ENCODE measurements around the gene C7orf57. TPM values are rescaled to one million over a fixed set of nuclear protein-coding genes. Genes with fewer than 3 reads are reported as not detected.
A peak's percentile ranks its signal among the peaks of the same experiment; 100 is the strongest.
"Not testable (repeated sequence)": the region's sequence is repeated elsewhere in the genome, so short reads cannot be mapped to it uniquely, and the experiment has no call there.

Gene C7orf57
- polyA plus RNA-seq (2013, experiment 1 of 2) = not detected
- not detected for polyA plus RNA-seq (2013, experiment 2 of 2)

- Histone ChIP-seq H3K9ac (ENCODE audit: low read length) (peak within 1 kb of the TSS; percentile 80), H3K4me1 (ENCODE audit: control insufficient read depth, insufficient read depth, low read depth, low read length) (peaks cover 12% of the 10 kb centered on the region), H3K9me3 (ENCODE audit: control insufficient read depth, low read length) (no peaks in the 10 kb centered on the region), H2BK15ac (ENCODE audit: low read depth, poor library complexity, severe bottlenecking) (no peak within 1 kb of the TSS), H2BK120ac (ENCODE audit: low read depth, low read length) (no peak within 1 kb of the TSS), H4K91ac (ENCODE audit: low read length) (no peak within 1 kb of the TSS), H3K36me3 (ENCODE audit: control insufficient read depth in 1 of 2, insufficient read depth in 2 of 2, low read depth in 1 of 2, low read length in 2 of 2) (no peaks in the 10 kb centered on the region), H2BK12ac (ENCODE audit: low read length in 2 of 2) (no peak within 1 kb of the TSS), H2AK5ac (ENCODE audit: low read length, severe bottlenecking) (no peak within 1 kb of the TSS), H3K4ac (ENCODE audit: low read depth in 1 of 2, low read length in 2 of 2) (no peak within 1 kb of the TSS), H3K27me3 (ENCODE audit: control insufficient read depth in 1 of 2, insufficient read depth in 1 of 2, low read length in 2 of 2) (peaks cover 21 to 36% of the 10 kb centered on the region in 2 experiments), H3K79me1 (replicated peaks; ENCODE audit: low read length, poor library complexity, severe bottlenecking) (no peaks in the 10 kb centered on the region), H2BK5ac (ENCODE audit: low read depth, low read length, poor library complexity, severe bottlenecking) (no peak within 1 kb of the TSS), H4K8ac (ENCODE audit: low read length) (no peak within 1 kb of the TSS), H2AFZ (ENCODE audit: low read depth, low read length) (peak within 1 kb of the TSS; percentile 95), H3K4me2 (ENCODE audit: low read length, poor library complexity, severe bottlenecking) (peak within 1 kb of the TSS; percentile 98), H3K4me3 (ENCODE audit: insufficient read depth in 1 of 2, low read depth in 1 of 2, low read length in 2 of 2) (peak within 1 kb of the TSS; percentile 68 to 82), H3K27ac (ENCODE audit: low read length, poor library complexity, severe bottlenecking) (no peak within 1 kb of the TSS), H3K18ac (ENCODE audit: low read depth in 1 of 2, low read length in 2 of 2) (no peak within 1 kb of the TSS), H3K14ac (ENCODE audit: low read length in 2 of 2) (peak within 1 kb of the TSS in 1 of 2 experiments; percentile 87), H3K23ac (ENCODE audit: low read length in 2 of 2) (peak within 1 kb of the TSS in 1 of 2 experiments; percentile 98)
- under 1% methylated on average over 57 of the region's 62 CpGs for WGBS
- peak; percentile 90 for DNase-seq
Measured at GRCh38 chr7:48035301-48035966, at the start of gene C7orf57. C7orf57 (plus strand) TSS chr7:48035543; CDS start chr7:48036309, 766 bp downstream.

DNA sequence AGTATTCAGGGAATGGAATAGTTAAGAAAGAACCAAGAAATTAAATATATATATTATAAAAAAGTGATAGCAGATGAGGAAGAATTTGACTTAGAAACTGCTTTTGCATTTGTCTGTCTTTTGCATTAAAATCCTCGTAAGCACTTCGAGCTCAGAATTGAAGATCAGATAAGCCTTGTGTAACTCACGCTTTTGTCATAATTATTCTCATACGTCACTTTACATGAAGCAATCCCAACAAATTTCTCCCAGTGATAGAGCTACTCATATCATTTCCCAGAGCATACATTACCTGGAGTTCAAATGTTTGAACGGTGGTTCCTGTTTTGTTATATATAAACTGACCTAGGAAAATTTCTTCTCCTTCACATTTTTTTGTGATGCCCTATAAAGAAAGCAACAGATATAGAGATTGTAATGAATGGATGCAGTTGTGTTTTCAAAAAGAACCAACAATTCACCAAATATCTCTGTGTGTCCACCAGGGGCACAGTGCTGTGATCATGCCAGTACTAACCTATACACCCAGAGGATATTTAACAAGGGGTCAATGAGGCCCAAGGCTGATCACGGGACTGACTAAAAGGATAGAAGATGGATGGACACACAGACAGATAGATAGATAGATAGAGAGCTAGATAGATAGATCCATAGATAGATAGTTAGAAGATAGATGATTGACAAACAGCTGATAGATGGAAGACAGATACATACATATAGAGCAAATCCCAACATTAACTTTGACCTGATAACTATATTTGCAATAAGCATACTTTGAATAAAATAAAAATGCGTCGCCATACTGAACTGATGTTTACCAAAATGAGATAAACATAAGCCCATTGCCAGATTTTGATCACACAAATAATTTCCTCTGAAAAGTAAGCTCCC lies 46.6 kb upstream of the C7orf57 start:
- no peak overlapping the region for H4K8ac ChIP-seq (ENCODE audit: low read length)
- DNase-seq = peak; percentile 20
- no peak overlapping the region for H4K91ac ChIP-seq (ENCODE audit: low read length)
- no peaks in the 10 kb centered on the region for H3K9me3 ChIP-seq (ENCODE audit: control insufficient read depth, low read length)
- no peak overlapping the region for H3K4me2 ChIP-seq (ENCODE audit: low read length, poor library complexity, severe bottlenecking)
- H2AK5ac ChIP-seq (ENCODE audit: low read length, severe bottlenecking) = no peak overlapping the region
- H3K9ac ChIP-seq (ENCODE audit: low read length) = no peak overlapping the region
- H2BK12ac ChIP-seq (ENCODE audit: low read length in 2 of 2) = no peak overlapping the region
- no peaks in the 10 kb centered on the region for H3K27me3 ChIP-seq (ENCODE audit: control insufficient read depth in 1 of 2, insufficient read depth in 1 of 2, low read length in 2 of 2)
- no peak overlapping the region for H3K23ac ChIP-seq (ENCODE audit: low read length in 2 of 2)
- H3K4ac ChIP-seq (ENCODE audit: low read depth in 1 of 2, low read length in 2 of 2) = no peak overlapping the region
- no peak overlapping the region for H2BK120ac ChIP-seq (ENCODE audit: low read depth, low read length)
- H2BK15ac ChIP-seq (ENCODE audit: low read depth, poor library complexity, severe bottlenecking) = no peak overlapping the region
- no peak overlapping the region for H3K27ac ChIP-seq (ENCODE audit: low read length, poor library complexity, severe bottlenecking)
- H3K79me1 ChIP-seq (replicated peaks; ENCODE audit: low read length, poor library complexity, severe bottlenecking) = no peaks in the 10 kb centered on the region
- H3K14ac ChIP-seq (ENCODE audit: low read length in 2 of 2) = no peak overlapping the region
- WGBS = 99% methylated on average over 6 of the region's 8 CpGs
- H3K4me3 ChIP-seq (ENCODE audit: insufficient read depth in 1 of 2, low read depth in 1 of 2, low read length in 2 of 2) = no peak overlapping the region
- H2BK5ac ChIP-seq (ENCODE audit: low read depth, low read length, poor library complexity, severe bottlenecking) = no peak overlapping the region
- no peak overlapping the region for H2AFZ ChIP-seq (ENCODE audit: low read depth, low read length)
- H3K18ac ChIP-seq (ENCODE audit: low read depth in 1 of 2, low read length in 2 of 2) = no peak overlapping the region
- H3K36me3 ChIP-seq (ENCODE audit: control insufficient read depth in 1 of 2, insufficient read depth in 2 of 2, low read depth in 1 of 2, low read length in 2 of 2) = no peaks in the 10 kb centered on the region
- H3K4me1 ChIP-seq (ENCODE audit: control insufficient read depth, insufficient read depth, low read depth, low read length) = peaks cover 2% of the 10 kb centered on the region

- not testable (repeated sequence) for H3K23ac ChIP-seq (ENCODE audit: low read length in 2 of 2); H3K9ac ChIP-seq (ENCODE audit: low read length); H4K91ac ChIP-seq (ENCODE audit: low read length); H2AK5ac ChIP-seq (ENCODE audit: low read length, severe bottlenecking); H3K4me3 ChIP-seq (ENCODE audit: insufficient read depth in 1 of 2, low read depth in 1 of 2, low read length in 2 of 2); H3K4me1 ChIP-seq (ENCODE audit: control insufficient read depth, insufficient read depth, low read depth, low read length); H3K4ac ChIP-seq (ENCODE audit: low read depth in 1 of 2, low read length in 2 of 2); H4K8ac ChIP-seq (ENCODE audit: low read length); H2BK120ac ChIP-seq (ENCODE audit: low read depth, low read length); H3K36me3 ChIP-seq (ENCODE audit: control insufficient read depth in 1 of 2, insufficient read depth in 2 of 2, low read depth in 1 of 2, low read length in 2 of 2); H3K4me2 ChIP-seq (ENCODE audit: low read length, poor library complexity, severe bottlenecking); H3K14ac ChIP-seq (ENCODE audit: low read length in 2 of 2); H3K79me1 ChIP-seq (replicated peaks; ENCODE audit: low read length, poor library complexity, severe bottlenecking); H3K27ac ChIP-seq (ENCODE audit: low read length, poor library complexity, severe bottlenecking); H3K27me3 ChIP-seq (ENCODE audit: control insufficient read depth in 1 of 2, insufficient read depth in 1 of 2, low read length in 2 of 2); H2BK15ac ChIP-seq (ENCODE audit: low read depth, poor library complexity, severe bottlenecking); H2BK5ac ChIP-seq (ENCODE audit: low read depth, low read length, poor library complexity, severe bottlenecking); H2AFZ ChIP-seq (ENCODE audit: low read depth, low read length); H2BK12ac ChIP-seq (ENCODE audit: low read length in 2 of 2); DNase-seq; H3K9me3 ChIP-seq (ENCODE audit: control insufficient read depth, low read length)
- 65% methylated on average over 7 of the region's 10 CpGs for WGBS
- H3K18ac ChIP-seq (ENCODE audit: low read depth in 1 of 2, low read length in 2 of 2) = peak overlapping the region in 1 of 2 experiments; percentile 21
Measured at GRCh38 chr7:47989607-47990400, 45.5 kb upstream of the C7orf57 start.
